Measurements from ENCODE around the gene CACNB4. TPM values are rescaled to one million over a fixed set of nuclear protein-coding genes. Genes with fewer than 3 reads are reported as not detected.

CACNB4 gene
- total RNA-seq, 4 donors from 2014 or later: 0.20 to 1.6 (median 0.90) TPM

- H3K36me3 ChIP-seq: no peaks in the 10 kb centered on the region
- intact Hi-C loops (cut with DNase I; ENCODE audit: low total_unique reads): no loop called here
- no peak overlapping the region for H3K27ac ChIP-seq
- no peaks in the 10 kb centered on the region for H3K4me1 ChIP-seq
- no peaks in the 10 kb centered on the region for H3K9me3 ChIP-seq
- in situ Hi-C loops (cut with MboI; ENCODE audit: low pct_ligation_motif_present in 1 of 4, low pct_unique_long_range_greater_than_20kb in 1 of 4, low sequenced_read_pairs in 3 of 4): loop anchor here in 2 of 4 donors (25.0 kb wide), 1 partner anchor 407 kb away; no protein-coding TSS in a partner anchor
- no peaks in the 10 kb centered on the region for H3K27me3 ChIP-seq
- TF ChIP-seq POLR2A (IDR thresholded peaks at IDR 0.05) (no peak), EP300 (IDR thresholded peaks at IDR 0.05; ENCODE audit: low read depth) (no peak), CTCF (IDR thresholded peaks at IDR 0.05) (no peak), POLR2AphosphoS5 (IDR thresholded peaks at IDR 0.05) (no peak)
- DNase-seq: no peak
- no peak overlapping the region for H3K4me3 ChIP-seq
Observed at GRCh38 chr2:152019732-152020131, 79.1 kb downstream of the CACNB4 start.

- Histone ChIP-seq H3K9me3 (no peaks in the 10 kb centered on the region), H3K36me3 (no peaks in the 10 kb centered on the region), H3K27ac (no peak overlapping the region), H3K4me1 (no peaks in the 10 kb centered on the region), H3K4me3 (no peak overlapping the region), H3K27me3 (no peaks in the 10 kb centered on the region)
- TF ChIP-seq EP300 (IDR thresholded peaks at IDR 0.05; ENCODE audit: low read depth): no peak
- TF ChIP-seq POLR2AphosphoS5 (IDR thresholded peaks at IDR 0.05): no peak
- no peak for TF ChIP-seq POLR2A (IDR thresholded peaks at IDR 0.05)
- no peak for TF ChIP-seq CTCF (IDR thresholded peaks at IDR 0.05)
- intact Hi-C loops (cut with DNase I; ENCODE audit: low total_unique reads) (no loop called here), in situ Hi-C loops (cut with MboI; ENCODE audit: low pct_ligation_motif_present in 1 of 4, low pct_unique_long_range_greater_than_20kb in 1 of 4, low sequenced_read_pairs in 3 of 4) (loop anchor here in 2 of 4 donors (25.0 kb wide), 1 partner anchor 404 kb away; no protein-coding TSS in a partner anchor)
- 74 to 77% methylated on average over 6 to 7 of the region's 7 CpGs for WGBS, 2 donors (ENCODE audit: low coverage in 1 of 2)
- no peak for DNase-seq
Observed at GRCh38 chr2:152016181-152017120, 82.4 kb downstream of the CACNB4 start.

- Histone ChIP-seq H3K36me3 (no peaks in the 10 kb centered on the region), H3K27ac (no peak overlapping the region), H3K4me3 (no peak overlapping the region), H3K27me3 (no peaks in the 10 kb centered on the region), H3K4me1 (no peaks in the 10 kb centered on the region), H3K9me3 (no peaks in the 10 kb centered on the region)
- intact Hi-C loops (cut with DNase I; ENCODE audit: low total_unique reads): no loop called here
- 74 to 78% methylated on average over 4 to 5 of the region's 5 CpGs for WGBS, 2 donors (ENCODE audit: low coverage in 1 of 2)
- TF ChIP-seq CTCF (IDR thresholded peaks at IDR 0.05) (no peak), EP300 (IDR thresholded peaks at IDR 0.05; ENCODE audit: low read depth) (no peak), POLR2A (IDR thresholded peaks at IDR 0.05) (no peak), POLR2AphosphoS5 (IDR thresholded peaks at IDR 0.05) (no peak)
- no peak for DNase-seq
- in situ Hi-C loops (cut with MboI; ENCODE audit: low pct_ligation_motif_present in 1 of 4, low pct_unique_long_range_greater_than_20kb in 1 of 4, low sequenced_read_pairs in 3 of 4): loop anchor here in 2 of 4 donors (25.0 kb wide), 1 partner anchor 403 kb away; no protein-coding TSS in a partner anchor
Observed at GRCh38 chr2:152015552-152015951, 83.3 kb downstream of the CACNB4 start.

GRCh38 chr2:152012697-152013096 is 86.1 kb downstream of the CACNB4 start:
- DNase-seq: no peak
- in situ Hi-C loops (cut with MboI; ENCODE audit: low pct_ligation_motif_present in 1 of 4, low pct_unique_long_range_greater_than_20kb in 1 of 4, low sequenced_read_pairs in 3 of 4): loop anchor here in 2 of 4 donors (25.0 kb wide), 1 partner anchor 400 kb away; no protein-coding TSS in a partner anchor
- Histone ChIP-seq H3K9me3 (no peaks in the 10 kb centered on the region), H3K4me3 (no peak overlapping the region), H3K27me3 (no peaks in the 10 kb centered on the region), H3K4me1 (no peaks in the 10 kb centered on the region), H3K27ac (no peak overlapping the region), H3K36me3 (no peaks in the 10 kb centered on the region)
- intact Hi-C loops (cut with DNase I; ENCODE audit: low total_unique reads): no loop called here
- 79 to 88% methylated on average over 1 of the region's 1 CpG for WGBS, 2 donors (ENCODE audit: low coverage in 1 of 2)
- TF ChIP-seq POLR2A (IDR thresholded peaks at IDR 0.05) (no peak), POLR2AphosphoS5 (IDR thresholded peaks at IDR 0.05) (no peak), EP300 (IDR thresholded peaks at IDR 0.05; ENCODE audit: low read depth) (no peak), CTCF (IDR thresholded peaks at IDR 0.05) (no peak)
